ENCODE data around the gene UBR4.

The UBR4 gene

DNA sequence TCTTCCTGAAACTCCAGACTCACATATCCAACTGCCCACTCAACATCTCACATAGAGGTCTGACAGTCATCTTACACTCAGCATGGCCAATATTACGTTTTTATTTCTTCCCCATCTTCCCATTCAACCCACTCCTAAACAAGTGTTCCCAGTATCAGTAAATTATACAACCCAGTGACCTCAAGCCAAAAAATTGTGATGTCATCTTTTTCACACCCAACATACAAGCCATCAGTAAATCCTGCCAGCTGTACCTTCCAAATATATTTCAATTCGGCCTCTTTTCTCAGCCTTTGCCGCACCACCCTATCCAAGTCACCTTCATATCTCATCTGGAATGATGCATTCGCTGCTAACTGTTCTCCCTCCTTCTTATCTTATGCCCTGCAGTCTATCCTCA lies 19.6 kb downstream of the UBR4 start (continued):
- TF ChIP-seq, protein P1, sequence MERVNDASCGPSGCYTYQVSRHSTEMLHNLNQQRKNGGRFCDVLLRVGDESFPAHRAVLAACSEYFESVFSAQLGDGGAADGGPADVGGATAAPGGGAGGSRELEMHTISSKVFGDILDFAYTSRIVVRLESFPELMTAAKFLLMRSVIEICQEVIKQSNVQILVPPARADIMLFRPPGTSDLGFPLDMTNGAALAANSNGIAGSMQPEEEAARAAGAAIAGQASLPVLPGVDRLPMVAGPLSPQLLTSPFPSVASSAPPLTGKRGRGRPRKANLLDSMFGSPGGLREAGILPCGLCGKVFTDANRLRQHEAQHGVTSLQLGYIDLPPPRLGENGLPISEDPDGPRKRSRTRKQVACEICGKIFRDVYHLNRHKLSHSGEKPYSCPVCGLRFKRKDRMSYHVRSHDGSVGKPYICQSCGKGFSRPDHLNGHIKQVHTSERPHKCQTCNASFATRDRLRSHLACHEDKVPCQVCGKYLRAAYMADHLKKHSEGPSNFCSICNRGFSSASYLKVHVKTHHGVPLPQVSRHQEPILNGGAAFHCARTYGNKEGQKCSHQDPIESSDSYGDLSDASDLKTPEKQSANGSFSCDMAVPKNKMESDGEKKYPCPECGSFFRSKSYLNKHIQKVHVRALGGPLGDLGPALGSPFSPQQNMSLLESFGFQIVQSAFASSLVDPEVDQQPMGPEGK (CRISPR knock-in tag; IDR thresholded peaks at IDR 0.05; ENCODE audit: borderline replicate concordance): no peak
- no peak for TF ChIP-seq GLIS3 (CRISPR knock-in tag; IDR thresholded peaks at IDR 0.05)
- TF ChIP-seq BACH2 (CRISPR knock-in tag; IDR thresholded peaks at IDR 0.05; ENCODE audit: borderline replicate concordance): no peak
- TF ChIP-seq ZNF565 (CRISPR knock-in tag; conservative IDR thresholded peaks at IDR 0.05; ENCODE audit: low read depth): no peak
- TF ChIP-seq ZFP3 (CRISPR knock-in tag; IDR thresholded peaks at IDR 0.05): no peak
- TF ChIP-seq, protein P2, sequence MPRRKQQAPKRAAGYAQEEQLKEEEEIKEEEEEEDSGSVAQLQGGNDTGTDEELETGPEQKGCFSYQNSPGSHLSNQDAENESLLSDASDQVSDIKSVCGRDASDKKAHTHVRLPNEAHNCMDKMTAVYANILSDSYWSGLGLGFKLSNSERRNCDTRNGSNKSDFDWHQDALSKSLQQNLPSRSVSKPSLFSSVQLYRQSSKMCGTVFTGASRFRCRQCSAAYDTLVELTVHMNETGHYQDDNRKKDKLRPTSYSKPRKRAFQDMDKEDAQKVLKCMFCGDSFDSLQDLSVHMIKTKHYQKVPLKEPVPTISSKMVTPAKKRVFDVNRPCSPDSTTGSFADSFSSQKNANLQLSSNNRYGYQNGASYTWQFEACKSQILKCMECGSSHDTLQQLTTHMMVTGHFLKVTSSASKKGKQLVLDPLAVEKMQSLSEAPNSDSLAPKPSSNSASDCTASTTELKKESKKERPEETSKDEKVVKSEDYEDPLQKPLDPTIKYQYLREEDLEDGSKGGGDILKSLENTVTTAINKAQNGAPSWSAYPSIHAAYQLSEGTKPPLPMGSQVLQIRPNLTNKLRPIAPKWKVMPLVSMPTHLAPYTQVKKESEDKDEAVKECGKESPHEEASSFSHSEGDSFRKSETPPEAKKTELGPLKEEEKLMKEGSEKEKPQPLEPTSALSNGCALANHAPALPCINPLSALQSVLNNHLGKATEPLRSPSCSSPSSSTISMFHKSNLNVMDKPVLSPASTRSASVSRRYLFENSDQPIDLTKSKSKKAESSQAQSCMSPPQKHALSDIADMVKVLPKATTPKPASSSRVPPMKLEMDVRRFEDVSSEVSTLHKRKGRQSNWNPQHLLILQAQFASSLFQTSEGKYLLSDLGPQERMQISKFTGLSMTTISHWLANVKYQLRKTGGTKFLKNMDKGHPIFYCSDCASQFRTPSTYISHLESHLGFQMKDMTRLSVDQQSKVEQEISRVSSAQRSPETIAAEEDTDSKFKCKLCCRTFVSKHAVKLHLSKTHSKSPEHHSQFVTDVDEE (CRISPR knock-in tag; IDR thresholded peaks at IDR 0.05): no peak
- no peak for TF ChIP-seq ZNF8 (CRISPR knock-in tag; IDR thresholded peaks at IDR 0.05)

DNA sequence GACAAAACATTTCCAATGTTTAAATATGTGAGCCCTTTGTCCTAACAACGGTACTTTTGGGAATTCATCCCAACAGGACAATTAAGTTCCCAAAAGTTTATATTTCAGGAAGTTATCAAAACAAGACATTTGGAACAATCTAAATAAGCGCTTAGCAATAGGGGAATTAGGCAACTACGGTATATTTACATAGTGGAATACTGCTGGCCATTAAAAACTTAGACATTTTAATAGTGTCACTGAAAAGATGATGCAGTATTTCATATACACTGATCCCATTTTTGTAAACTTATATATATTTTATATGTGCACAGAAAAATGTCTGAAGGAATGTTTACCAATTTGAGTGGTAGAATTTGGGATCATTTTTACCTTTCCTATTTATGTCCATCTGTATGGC lies 20.8 kb downstream of the UBR4 start:
- TF ChIP-seq, protein P2 (CRISPR knock-in tag; IDR thresholded peaks at IDR 0.05): no peak
- TF ChIP-seq ZNF565 (CRISPR knock-in tag; conservative IDR thresholded peaks at IDR 0.05; ENCODE audit: low read depth) (no peak), BACH2 (CRISPR knock-in tag; IDR thresholded peaks at IDR 0.05; ENCODE audit: borderline replicate concordance) (no peak), ZC3H10 (CRISPR knock-in tag; IDR thresholded peaks at IDR 0.05) (no peak), TCF4 (CRISPR knock-in tag; IDR thresholded peaks at IDR 0.05; ENCODE audit: borderline replicate concordance) (no peak), TOX (CRISPR knock-in tag; IDR thresholded peaks at IDR 0.05; ENCODE audit: borderline replicate concordance) (no peak), CSRNP3 (CRISPR knock-in tag; IDR thresholded peaks at IDR 0.05) (no peak), ZNF8 (CRISPR knock-in tag; IDR thresholded peaks at IDR 0.05) (no peak), CREB5 (CRISPR knock-in tag; IDR thresholded peaks at IDR 0.05; ENCODE audit: low read depth) (no peak), ESRRG (CRISPR knock-in tag; IDR thresholded peaks at IDR 0.05) (no peak), ZFP30 (CRISPR knock-in tag; IDR thresholded peaks at IDR 0.05) (no peak), ZNF70 (CRISPR knock-in tag; IDR thresholded peaks at IDR 0.05) (no peak), ISL1 (CRISPR knock-in tag; IDR thresholded peaks at IDR 0.05) (no peak), CSDC2 (CRISPR knock-in tag; IDR thresholded peaks at IDR 0.05) (no peak), ZFP3 (CRISPR knock-in tag; IDR thresholded peaks at IDR 0.05) (no peak), SNAI2 (CRISPR knock-in tag; IDR thresholded peaks at IDR 0.05) (no peak), RARB (CRISPR knock-in tag; IDR thresholded peaks at IDR 0.05) (no peak), PPARA (CRISPR knock-in tag; IDR thresholded peaks at IDR 0.05; ENCODE audit: borderline replicate concordance) (no peak), OSR1 (CRISPR knock-in tag; IDR thresholded peaks at IDR 0.05) (no peak), POU6F1 (CRISPR knock-in tag; IDR thresholded peaks at IDR 0.05; ENCODE audit: borderline replicate concordance, low read depth) (no peak)
- ATAC-seq: no peak
